Mammary epithelial cell (primary cell): ENCODE results near the gene MED23.

Source experiments
- CTCF ChIP-seq, 2 donors: IDR thresholded peaks in 1 of 2; conservative IDR thresholded peaks in 1 of 2; 2 replicates each; pipeline ENCODE4 v1.5.1; 2011 to 2012; ENCODE audit warnings: inconsistent platforms in 2 of 2, low read length in 2 of 2, mild to moderate bottlenecking in 2 of 2, control low read depth in 1 of 2, low read depth in 1 of 2; ENCODE audit not compliant: insufficient read depth in 1 of 2; ENCODE audit errors: extremely low read depth in 1 of 2
- EZH2 ChIP-seq: IDR thresholded peaks from 2 replicates; pipeline ENCODE4 v1.6.1; 2012; ENCODE audit warnings: low read length, inconsistent platforms, borderline replicate concordance

DNA sequence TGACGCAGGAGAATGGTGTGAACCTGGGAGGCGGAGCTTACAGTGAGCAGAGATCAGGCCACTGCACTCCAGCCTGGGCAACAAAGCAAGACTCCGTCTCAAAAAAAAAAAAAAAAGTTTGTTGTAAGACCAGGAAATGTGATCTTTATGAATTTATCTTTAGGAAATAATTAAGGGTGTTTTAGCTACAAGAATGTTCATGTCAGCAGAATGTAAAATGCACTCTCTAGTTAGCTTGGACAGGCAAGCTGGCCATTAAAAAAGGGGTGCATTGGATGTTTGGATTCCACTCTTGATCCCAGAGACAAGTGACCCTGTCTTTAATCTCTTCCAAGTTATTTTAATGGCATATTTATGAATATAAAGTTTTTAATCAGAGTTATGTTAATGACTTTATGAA lies 28.6 kb upstream of the MED23 start:
- TF ChIP-seq CTCF (conservative IDR thresholded peaks at IDR 0.05 in 1 of 2, IDR thresholded peaks at IDR 0.05 in 1 of 2; ENCODE audit: extremely low read depth in 1 of 2, insufficient read depth in 1 of 2, low read depth in 1 of 2, low read length in 2 of 2) (no peak), EZH2 (no peak)
